K562 (cell line): Measurements from ENCODE around the gene RIC3. TPM values are rescaled to one million over a fixed set of nuclear protein-coding genes. Genes with fewer than 3 reads are reported as not detected.

Experiments
- ATAC-seq: fragments of 200-7000 bp; cut with Tn5 transposase; 3 replicates; pipeline ENCODE4 v1.9.1; 2020; ENCODE audit warnings: moderate library complexity
- BruUV-seq: library from RNA; stranded (reverse); fragments of 400-500 nt; replicated peaks from 2 replicates; lab custom pipeline; 2021; lab: Mats Ljungman, UMichigan
- CTCF ChIA-PET: fragments of 300-600 bp; formaldehyde crosslinking; extraction: SDS; loops from one replicate; lab custom pipeline; 2021; ENCODE audit warnings: low intra/inter-chr PET ratio; lab: Yijun Ruan, JAX
- POLR2A ChIA-PET: fragments of 300-600, 350-650 bp; sonication (Branson Sonifier 250); formaldehyde crosslinking; extraction: SDS; loops from one replicate; lab custom pipeline; 2021; ENCODE audit warnings: antibody characterized with exemption, inconsistent platforms; lab: Yijun Ruan, JAX
- DNase-seq, 4 experiments: peaks; one replicate each; pipeline versions ENCODE4 v3.0.0 to v3.0.0-alpha.2; 2011 to 2018; ENCODE audit warnings: low spot score in 3 of 4, mixed read lengths in 3 of 4; ENCODE audit errors: extremely low read depth in 1 of 4
- FAIRE-seq: peaks from 2 replicates; lab custom pipeline; 2011; peaks lifted over from hg19 to GRCh38; lab: Jason Lieb, UNC
- H2AFZ ChIP-seq: 2 replicates; pipeline ENCODE4 v1.6.0; 2011; ENCODE audit warnings: low read depth, low read length, control low read depth, inconsistent platforms
- H3K27ac ChIP-seq: fragments of 200-600 bp; 3 replicates; pipeline ENCODE4 v1.8.0; 2011; ENCODE audit warnings: low read depth, mild to moderate bottlenecking, control low read depth, inconsistent platforms, low read length, moderate library complexity, mixed read lengths; ENCODE audit errors: extremely low read depth
- H3K27me3 ChIP-seq, 2 experiments: fragments of 300-600 bp in 1 of 2; 2 replicates in 1 of 2; 3 replicates in 1 of 2; pipeline versions ENCODE4 v1.6.0 to v1.8.0; 2011; ENCODE audit warnings: inconsistent platforms in 2 of 2, low read length in 2 of 2, mild to moderate bottlenecking in 1 of 2, mixed read lengths in 1 of 2, moderate library complexity in 1 of 2; ENCODE audit not compliant: control insufficient read depth in 2 of 2, insufficient read depth in 2 of 2
- H3K36me3 ChIP-seq: fragments of 300-600 bp; 3 replicates; pipeline ENCODE4 v1.8.0; 2011; ENCODE audit warnings: mild to moderate bottlenecking, low read length, inconsistent platforms; ENCODE audit not compliant: control insufficient read depth, insufficient read depth
- H3K4me1 ChIP-seq, 2 experiments: fragments of 200-600 bp in 1 of 2; replicated peaks in 1 of 2; 2 replicates in 1 of 2; 3 replicates in 1 of 2; pipeline versions ENCODE4 v1.5.1 to v1.8.0; 2011; ENCODE audit warnings: inconsistent platforms in 2 of 2, low read length in 2 of 2, mild to moderate bottlenecking in 1 of 2, mixed read lengths in 1 of 2, moderate library complexity in 1 of 2; ENCODE audit not compliant: control insufficient read depth in 2 of 2, insufficient read depth in 2 of 2
- H3K4me2 ChIP-seq: 2 replicates; pipeline ENCODE4 v1.6.1; 2011; ENCODE audit warnings: low read length, control low read depth, inconsistent platforms, mixed read lengths; ENCODE audit not compliant: insufficient read depth
- H3K4me3 ChIP-seq: fragments of 200-600 bp; sonication (generic), shearing (Covaris generic); 2 replicates; pipeline ENCODE4 v1.5.1; 2016; ENCODE audit warnings: control low read depth, inconsistent platforms
- H3K79me2 ChIP-seq: fragments of 200-600 bp; 3 replicates; pipeline ENCODE4 v1.8.0; 2011; ENCODE audit warnings: low read length, inconsistent platforms; ENCODE audit not compliant: control insufficient read depth, insufficient read depth
- H3K9ac ChIP-seq, 2 experiments: 2 replicates each; pipeline versions ENCODE4 v1.6.0 to v1.6.1; 2011; ENCODE audit warnings: low read depth in 2 of 2, low read length in 2 of 2, control low read depth in 1 of 2, inconsistent platforms in 1 of 2, mild to moderate bottlenecking in 1 of 2, mixed read lengths in 1 of 2; ENCODE audit not compliant: insufficient read depth in 1 of 2
- H3K9me1 ChIP-seq: one replicate; pipeline ENCODE4 v1.6.0; 2011; ENCODE audit warnings: inconsistent platforms, mild to moderate bottlenecking, low read length, moderate library complexity; ENCODE audit not compliant: control insufficient read depth, insufficient read depth
- H3K9me3 ChIP-seq: replicated peaks from 2 replicates; pipeline ENCODE4 v1.5.1; 2011; ENCODE audit warnings: low read depth, low read length, inconsistent platforms; ENCODE audit not compliant: control insufficient read depth, insufficient read depth
- H4K20me1 ChIP-seq: replicated peaks from 2 replicates; pipeline ENCODE4 v1.6.1; 2011; ENCODE audit warnings: low read length, inconsistent platforms, mixed read lengths; ENCODE audit not compliant: control insufficient read depth, insufficient read depth
- EWSR1 ChIP-seq: fragments of 450-650 bp; IDR thresholded peaks from 2 replicates; pipeline ENCODE4 v1.6.1; 2018; ENCODE audit warnings: borderline replicate concordance, mild to moderate bottlenecking, low read depth, moderate library complexity; ENCODE audit not compliant: partially characterized antibody
- L3MBTL2 ChIP-seq: fragments of 450-650 bp; IDR thresholded peaks from 2 replicates; pipeline ENCODE4 v1.6.1; 2016; ENCODE audit warnings: mild to moderate bottlenecking, moderate library complexity
- MITF ChIP-seq: IDR thresholded peaks from 2 replicates; pipeline ENCODE4 v1.6.1; 2014; ENCODE audit warnings: antibody characterized with exemption
- TBL1XR1 ChIP-seq, 2 experiments: IDR thresholded peaks; 2 replicates each; pipeline ENCODE4 v1.6.1; 2012; ENCODE audit warnings: improper control_type of control experiment in 2 of 2, low read length in 2 of 2, mild to moderate bottlenecking in 1 of 2
- YY1 ChIP-seq, 3 experiments: IDR thresholded peaks; 2 replicates each; pipeline ENCODE4 v1.6.1; 2011; ENCODE audit warnings: low read length in 2 of 3, mild to moderate bottlenecking in 2 of 3, moderate library complexity in 2 of 3, borderline replicate concordance in 1 of 3, control low read depth in 1 of 3, low read depth in 1 of 3; ENCODE audit not compliant: insufficient read depth in 3 of 3, insufficient replicate concordance in 2 of 3, control insufficient read depth in 1 of 3, insufficient read length in 1 of 3; ENCODE audit errors: extremely low read depth in 1 of 3
- ZNF57 ChIP-seq: fragments of 450-650 bp; formaldehyde crosslinking; IDR thresholded peaks from 2 replicates; pipeline ENCODE4 v1.4.0; 2020; ENCODE audit warnings: mild to moderate bottlenecking, moderate library complexity
- WGBS: fragments of 100-300 bp; shearing (Covaris generic); methylation state at CpG from one replicate; pipeline ENCODE4 v1.1.6; 2016; ENCODE audit warnings: low coverage, mixed read lengths; ENCODE audit not compliant: insufficient coverage; ENCODE audit errors: missing lambda C conversion rate; 5-methylcytosine and 5-hydroxymethylcytosine counted together
- in situ Hi-C: fragments of 300-500 bp; cut with MboI; formaldehyde crosslinking; loops from 4 replicates; pipeline ENCODE4 v1.15.0; 2018; ENCODE audit warnings: inconsistent platforms, mixed read lengths
- intact Hi-C: fragments of 100-400 bp; cut with micrococcal nuclease; formaldehyde crosslinking; loops from 2 replicates; pipeline ENCODE4 v1.14.2; 2022
- polyA plus RNA-seq, 8 experiments: library from polyadenylated mRNA; depleted of rRNA in 4 of 8; stranded (reverse) in 5 of 8; unstranded in 3 of 8; fragments of >200 nt; fragmentation: Nextera tagmentation in 2 of 8; fragmentation: Illumina TruSeq in 1 of 8; extraction: Ambion mirVana in 2 of 8; extraction: Trizol in 1 of 8; gene quantifications; 2 replicates each; pipeline versions ENCODE4 v1.2.1 to v1.2.3, GENCODE V29; 2011 to 2014; ENCODE audit warnings: inconsistent platforms in 1 of 8, missing spikeins in 1 of 8
- total RNA-seq, 7 experiments: library from RNA; depleted of rRNA in 6 of 7; stranded (reverse); fragments of >200 nt in 6 of 7; fragmentation: Illumina TruSeq in 2 of 7; extraction: Trizol in 2 of 7; gene quantifications; 2 replicates each; pipeline versions ENCODE4 v1.2.1 to v1.2.3, GENCODE V29; 2011 to 2021; ENCODE audit warnings: low replicate concordance in 1 of 7
- TF ChIP-seq, protein P1 (sequence below): fragments of 450-650 bp; IDR thresholded peaks from 2 replicates; pipeline ENCODE4 v1.6.1; 2017; ENCODE audit warnings: antibody characterized with exemption
- TF ChIP-seq, protein P2 (sequence below): sonication (generic); formaldehyde crosslinking; IDR thresholded peaks from 2 replicates; pipeline ENCODE4 v1.8.0; 2022; ENCODE audit warnings: missing genetic modification reagents, mild to moderate bottlenecking, borderline replicate concordance
- TF ChIP-seq, protein P3 (sequence below): fragments of 200-800 bp; sonication (Bioruptor generic); IDR thresholded peaks from 2 replicates; pipeline ENCODE4 v1.6.1; 2017; ENCODE audit warnings: missing genetic modification characterization, missing compliant biosample characterization

RIC3 gene
- total and polyA plus RNA-seq, 9 of the 15 experiments (the other 6 are each of a cell fraction or from before 2014, with no cell fraction given): 0.03 to 0.16 (median 0.05) TPM; not detected in 4

- no peak for TF ChIP-seq EWSR1
- TF ChIP-seq, protein P1, sequence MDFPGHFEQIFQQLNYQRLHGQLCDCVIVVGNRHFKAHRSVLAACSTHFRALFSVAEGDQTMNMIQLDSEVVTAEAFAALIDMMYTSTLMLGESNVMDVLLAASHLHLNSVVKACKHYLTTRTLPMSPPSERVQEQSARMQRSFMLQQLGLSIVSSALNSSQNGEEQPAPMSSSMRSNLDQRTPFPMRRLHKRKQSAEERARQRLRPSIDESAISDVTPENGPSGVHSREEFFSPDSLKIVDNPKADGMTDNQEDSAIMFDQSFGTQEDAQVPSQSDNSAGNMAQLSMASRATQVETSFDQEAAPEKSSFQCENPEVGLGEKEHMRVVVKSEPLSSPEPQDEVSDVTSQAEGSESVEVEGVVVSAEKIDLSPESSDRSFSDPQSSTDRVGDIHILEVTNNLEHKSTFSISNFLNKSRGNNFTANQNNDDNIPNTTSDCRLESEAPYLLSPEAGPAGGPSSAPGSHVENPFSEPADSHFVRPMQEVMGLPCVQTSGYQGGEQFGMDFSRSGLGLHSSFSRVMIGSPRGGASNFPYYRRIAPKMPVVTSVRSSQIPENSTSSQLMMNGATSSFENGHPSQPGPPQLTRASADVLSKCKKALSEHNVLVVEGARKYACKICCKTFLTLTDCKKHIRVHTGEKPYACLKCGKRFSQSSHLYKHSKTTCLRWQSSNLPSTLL: no peak
Measured at GRCh38 chr11:8063324-8063723, 105.5 kb downstream of the RIC3 start (continued).

DNA sequence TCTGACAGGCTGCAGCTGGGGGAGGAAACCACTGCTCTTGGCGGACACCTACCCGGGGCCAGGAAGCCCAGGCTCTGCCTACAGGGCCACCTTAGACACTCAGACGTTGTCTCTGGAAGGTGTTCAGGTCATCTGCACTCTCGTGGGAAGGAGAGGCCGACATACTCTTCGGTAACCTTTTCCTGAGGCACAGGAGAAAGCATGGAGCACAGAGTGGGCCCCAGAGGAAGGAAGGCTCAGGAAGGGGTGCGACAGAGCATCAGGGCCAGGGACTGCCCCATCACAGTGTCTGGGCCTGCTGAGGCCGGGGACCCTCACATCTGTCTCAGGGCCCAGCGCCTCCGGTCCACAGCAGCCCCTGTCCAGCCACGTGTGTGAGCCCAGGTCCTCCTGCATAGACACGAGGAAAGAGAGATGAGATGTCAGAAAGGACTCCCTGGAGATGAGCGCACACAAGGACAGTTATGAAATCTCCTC, 106.0 kb downstream of the RIC3 start:
- Histone ChIP-seq H3K9ac (peak overlapping the region in 1 of 2 experiments; percentile 45; a peak in 2 of 4 replicates), H3K27ac (no peak overlapping the region), H3K9me1 (no peaks in the 10 kb centered on the region), H3K36me3 (no peaks in the 10 kb centered on the region), H4K20me1 (no peaks in the 10 kb centered on the region; the same call in 1 of the 2 replicates), H3K9me3 (no peaks in the 10 kb centered on the region), H3K79me2 (no peaks in the 10 kb centered on the region), H3K27me3 (peaks cover 5 to 64% of the 10 kb centered on the region in 2 experiments; a peak in 4 of 5 replicates), H3K4me3 (no peak overlapping the region), H3K4me2 (no peak overlapping the region), H3K4me1 (no peaks in the 10 kb centered on the region; a peak in 1 of 5 replicates), H2AFZ (no peak overlapping the region)
- CTCF ChIA-PET: no interaction called here
- POLR2A ChIA-PET: no interaction called here
- intact Hi-C loops: no loop called here
- WGBS: 6% methylated on average over 13 of the region's 13 CpGs
- no TSS peak for BruUV-seq
- ATAC-seq: no peak
- TF ChIP-seq L3MBTL2: no peak
- TF ChIP-seq, protein P2, sequence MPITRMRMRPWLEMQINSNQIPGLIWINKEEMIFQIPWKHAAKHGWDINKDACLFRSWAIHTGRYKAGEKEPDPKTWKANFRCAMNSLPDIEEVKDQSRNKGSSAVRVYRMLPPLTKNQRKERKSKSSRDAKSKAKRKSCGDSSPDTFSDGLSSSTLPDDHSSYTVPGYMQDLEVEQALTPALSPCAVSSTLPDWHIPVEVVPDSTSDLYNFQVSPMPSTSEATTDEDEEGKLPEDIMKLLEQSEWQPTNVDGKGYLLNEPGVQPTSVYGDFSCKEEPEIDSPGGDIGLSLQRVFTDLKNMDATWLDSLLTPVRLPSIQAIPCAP: no peak
- no peak for TF ChIP-seq ZNF57 (CRISPR knock-in tag)
- TF ChIP-seq, protein P3, sequence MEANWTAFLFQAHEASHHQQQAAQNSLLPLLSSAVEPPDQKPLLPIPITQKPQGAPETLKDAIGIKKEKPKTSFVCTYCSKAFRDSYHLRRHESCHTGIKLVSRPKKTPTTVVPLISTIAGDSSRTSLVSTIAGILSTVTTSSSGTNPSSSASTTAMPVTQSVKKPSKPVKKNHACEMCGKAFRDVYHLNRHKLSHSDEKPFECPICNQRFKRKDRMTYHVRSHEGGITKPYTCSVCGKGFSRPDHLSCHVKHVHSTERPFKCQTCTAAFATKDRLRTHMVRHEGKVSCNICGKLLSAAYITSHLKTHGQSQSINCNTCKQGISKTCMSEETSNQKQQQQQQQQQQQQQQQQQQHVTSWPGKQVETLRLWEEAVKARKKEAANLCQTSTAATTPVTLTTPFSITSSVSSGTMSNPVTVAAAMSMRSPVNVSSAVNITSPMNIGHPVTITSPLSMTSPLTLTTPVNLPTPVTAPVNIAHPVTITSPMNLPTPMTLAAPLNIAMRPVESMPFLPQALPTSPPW (CRISPR knock-in tag): no peak
- no peak for TF ChIP-seq YY1 (IDR thresholded peaks at IDR 0.05; ENCODE audit: borderline replicate concordance in 1 of 3, control insufficient read depth in 1 of 3, extremely low read depth in 1 of 3, insufficient read depth in 3 of 3, insufficient read length in 1 of 3, insufficient replicate concordance in 2 of 3, low read depth in 1 of 3, low read length in 2 of 3)
- TF ChIP-seq MITF: no peak
- TF ChIP-seq TBL1XR1 (IDR thresholded peaks at IDR 0.05; ENCODE audit: low read length in 2 of 2): no peak
- TF ChIP-seq, all 486 proteins: peak for 0
- in situ Hi-C loops: no loop called here
- no peak for DNase-seq
- FAIRE-seq: no peak
